SHP77 (cell line): Measurements from ENCODE around the gene SLC31A2.
A peak's percentile ranks its signal among the peaks of the same experiment; 100 is the strongest.
"Not testable (repeated sequence)": the region's sequence is repeated elsewhere in the genome, so short reads cannot be mapped to it uniquely, and the experiment has no call there.

ENCODE experiments used
- DNase-seq, 2 experiments: peaks; one replicate each; lab custom pipeline; 2025; lab: John Stamatoyannopoulos, UW

The SLC31A2 gene

GRCh38 chr9:113150670-113151611, at the start of gene SLC31A2:
SLC31A2 (plus strand) TSS chr9:113151007; CDS start chr9:113151075, 68 bp downstream.
- peak; percentile 84 to 94 for DNase-seq

GRCh38 chr9:113105345-113105744, 45.5 kb upstream of the SLC31A2 start:
- DNase-seq: not testable (repeated sequence)

- DNase-seq: peak in 1 of 2 experiments; percentile 22
These were observed 39.5 kb upstream of the SLC31A2 start for GRCh38 chr9:113111065-113111951.

GRCh38 chr9:113112706-113113510, 37.9 kb upstream of the SLC31A2 start:
- peak in 1 of 2 experiments; percentile 0 for DNase-seq

GRCh38 chr9:113118829-113119228, 32.0 kb upstream of the SLC31A2 start:
- DNase-seq: not testable (repeated sequence)

GRCh38 chr9:113125386-113126035, 25.3 kb upstream of the SLC31A2 start:
- DNase-seq: no peak

- DNase-seq: no peak
These were observed 21.3 kb upstream of the SLC31A2 start for GRCh38 chr9:113129466-113129865.

GRCh38 chr9:113129884-113130283, 20.9 kb upstream of the SLC31A2 start:
- no peak for DNase-seq

- no peak for DNase-seq
These were observed 19.1 kb upstream of the SLC31A2 start for GRCh38 chr9:113131689-113132151.

- DNase-seq: no peak
These were observed 13.3 kb upstream of the SLC31A2 start for GRCh38 chr9:113137196-113138168.

- DNase-seq: no peak
These were observed 12.0 kb upstream of the SLC31A2 start for GRCh38 chr9:113138760-113139159.

GRCh38 chr9:113139225-113139829, 11.5 kb upstream of the SLC31A2 start:
- DNase-seq: no peak

- DNase-seq: no peak
These were observed 10.9 kb upstream of the SLC31A2 start for GRCh38 chr9:113139953-113140352.

GRCh38 chr9:113140896-113141295, 9.9 kb upstream of the SLC31A2 start:
- DNase-seq: not testable (repeated sequence)

- no peak for DNase-seq
These were observed 7.2 kb upstream of the SLC31A2 start for GRCh38 chr9:113143432-113144227.

GRCh38 chr9:113148372-113148705, 2.5 kb upstream of the SLC31A2 start:
- no peak for DNase-seq

- no peak for DNase-seq
These were observed 1.9 kb upstream of the SLC31A2 start for GRCh38 chr9:113148781-113149510.

- DNase-seq: not testable (repeated sequence)
These were observed 1.2 kb upstream of the SLC31A2 start for GRCh38 chr9:113149561-113149960.
